HG03159 (cell line): ENCODE data around the gene RPAIN.

Source experiments
- ATAC-seq: cut with Tn5 transposase; IDR thresholded peaks from one replicate; pipeline ENCODE4 v1.9.1; 2021; ENCODE audit warnings: mild to moderate bottlenecking, moderate library complexity; ENCODE audit not compliant: unreplicated experiment

RPAIN gene

GRCh38 chr17:5419959-5420653, at the start of gene RPAIN:
Gene RPAIN, plus strand, starts transcription at chr17:5420182. Its CDS starts 29 bp downstream, at chr17:5420211.
- ATAC-seq: peak; percentile 62

DNA sequence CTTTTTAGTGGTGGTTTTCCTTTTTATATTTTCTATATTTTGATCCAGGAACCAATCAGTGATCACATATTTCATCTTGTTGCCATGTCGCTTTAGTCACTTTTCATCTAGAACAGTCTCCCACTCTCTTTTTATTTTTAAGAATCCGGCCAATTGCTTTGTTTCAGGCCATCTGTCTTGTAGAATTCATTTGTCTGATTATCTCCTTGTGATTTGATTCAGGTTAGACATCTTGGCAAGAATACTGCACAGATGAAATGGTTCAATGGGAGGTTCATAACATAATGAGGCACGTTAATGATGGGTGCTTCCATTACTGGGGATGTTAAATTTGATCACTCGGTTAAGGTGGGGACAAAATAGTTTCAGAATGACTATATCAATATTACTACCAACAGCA, 49.6 kb upstream of the RPAIN start:
- no peak for ATAC-seq

- ATAC-seq: no peak
Observed at GRCh38 chr17:5373112-5373511, 46.9 kb upstream of the RPAIN start.

DNA sequence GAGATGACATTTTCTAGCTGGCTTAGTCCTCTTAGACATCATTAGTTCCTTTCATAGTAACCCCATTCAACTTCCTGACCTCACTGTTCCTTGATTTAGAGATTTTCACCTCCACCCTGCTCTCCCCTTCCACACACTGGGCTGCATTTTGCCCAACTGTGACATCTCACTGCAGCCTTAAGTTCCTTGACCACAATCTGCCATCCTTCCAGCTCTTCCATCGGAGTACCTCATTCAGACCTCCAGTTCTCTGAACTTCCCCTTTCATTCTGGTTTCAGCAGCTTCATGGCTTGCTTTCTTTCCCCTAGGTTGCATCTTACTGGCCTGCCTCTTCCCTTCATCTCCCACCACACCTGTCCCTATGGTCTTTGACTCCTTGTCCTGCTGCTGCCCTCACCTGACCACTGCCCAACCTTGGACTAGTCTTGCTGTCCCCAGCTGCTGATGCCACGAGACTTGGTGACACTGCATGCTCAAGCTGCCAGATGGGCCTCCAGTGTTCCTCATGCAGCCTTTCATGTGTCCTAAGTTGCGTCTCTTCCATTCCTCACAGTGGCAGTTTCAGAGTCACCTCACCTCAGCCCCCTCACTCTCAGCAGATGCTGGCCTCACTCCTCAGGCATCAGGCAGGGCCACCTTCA, 41.3 kb upstream of the RPAIN start:
- no peak for ATAC-seq

DNA sequence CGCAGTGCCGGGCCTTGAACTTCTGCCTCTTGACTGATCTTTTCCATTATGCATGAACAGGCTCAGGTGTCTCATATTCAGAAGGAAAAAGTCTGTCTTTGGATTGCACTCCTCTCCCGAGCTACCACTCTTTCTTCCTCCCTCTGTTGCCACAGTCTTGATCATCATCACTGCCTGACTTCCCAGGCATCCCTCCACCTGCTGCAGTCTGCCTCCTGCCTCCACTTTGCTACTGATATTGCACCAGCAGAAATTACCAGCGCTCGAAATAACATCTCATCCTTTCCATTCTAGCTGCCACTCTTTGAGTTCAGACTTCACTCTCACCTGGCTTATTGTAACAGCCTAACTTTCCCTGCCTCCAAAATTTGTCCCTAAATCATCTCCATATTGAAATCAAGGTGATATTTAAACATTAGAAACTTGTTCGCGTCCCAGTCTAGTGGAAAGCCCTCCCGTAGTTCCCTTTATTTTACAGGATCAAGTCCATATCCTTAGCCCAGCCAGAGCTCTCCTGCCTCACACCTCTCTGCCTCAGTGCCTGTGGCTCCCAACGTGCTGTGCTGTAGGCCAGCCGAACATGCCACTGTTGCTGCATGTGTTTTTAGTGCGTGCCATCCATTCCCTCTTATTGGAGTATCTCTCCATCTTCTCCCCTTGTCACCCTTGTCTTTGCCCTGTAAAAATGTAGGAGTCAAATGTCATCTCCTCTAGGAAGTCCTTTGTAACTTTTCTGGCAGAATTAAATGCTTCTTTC, 40.5 kb upstream of the RPAIN start:
- no peak for ATAC-seq

DNA sequence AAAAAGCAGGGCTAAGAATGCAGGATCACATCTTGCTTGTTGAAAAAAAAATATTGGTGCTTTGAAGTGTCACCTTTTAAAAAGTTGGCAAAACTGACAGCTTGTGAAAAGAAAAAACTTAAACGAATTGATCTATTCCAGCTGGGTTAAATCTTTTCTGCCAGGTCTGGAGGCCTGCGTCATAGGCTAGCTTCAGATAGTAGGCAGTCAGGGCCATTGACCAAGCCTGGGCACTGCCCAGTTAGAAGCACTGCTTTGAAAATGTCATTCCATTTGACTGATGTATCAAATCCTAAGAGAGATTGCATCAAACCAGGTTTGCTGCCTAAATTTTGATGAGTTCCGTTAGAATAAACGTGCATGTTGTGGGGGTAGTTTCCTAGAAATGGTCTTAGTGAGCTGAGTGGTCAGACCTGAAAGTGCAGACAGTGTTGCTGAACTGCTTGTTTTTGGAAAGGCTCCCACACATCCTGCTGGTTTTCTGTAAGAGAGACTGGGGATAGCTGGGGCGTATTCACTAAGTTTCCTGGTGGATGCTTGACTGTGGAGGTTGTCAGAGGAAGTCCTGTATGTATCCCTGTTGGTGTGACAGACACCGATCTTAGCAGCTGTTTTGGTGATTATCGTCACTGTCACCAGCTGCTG, 39.4 kb upstream of the RPAIN start:
- ATAC-seq: no peak

GRCh38 chr17:5381542-5381941, 38.4 kb upstream of the RPAIN start:
- ATAC-seq: no peak

DNA sequence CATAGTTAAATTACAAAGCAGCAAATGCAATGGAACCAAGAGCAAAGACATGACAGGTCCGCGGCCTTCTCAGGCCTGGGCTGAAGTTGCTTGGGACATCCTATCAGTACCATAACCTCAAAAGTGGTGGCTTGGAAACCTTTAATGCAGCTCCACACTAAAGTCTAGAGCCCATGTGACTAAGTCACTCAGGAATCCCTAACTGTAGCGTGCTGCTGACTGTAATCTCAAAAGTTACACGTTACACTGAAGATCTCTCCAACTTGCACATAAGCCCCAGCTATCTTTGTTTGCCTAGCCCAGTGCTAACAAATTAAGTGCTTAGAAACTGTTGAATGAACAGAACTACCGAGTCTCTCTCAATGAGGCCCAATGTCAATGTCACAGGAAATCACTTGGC, 28.3 kb upstream of the RPAIN start:
- no peak for ATAC-seq

- ATAC-seq: no peak
Observed at GRCh38 chr17:5396612-5397011, 23.4 kb upstream of the RPAIN start.

DNA sequence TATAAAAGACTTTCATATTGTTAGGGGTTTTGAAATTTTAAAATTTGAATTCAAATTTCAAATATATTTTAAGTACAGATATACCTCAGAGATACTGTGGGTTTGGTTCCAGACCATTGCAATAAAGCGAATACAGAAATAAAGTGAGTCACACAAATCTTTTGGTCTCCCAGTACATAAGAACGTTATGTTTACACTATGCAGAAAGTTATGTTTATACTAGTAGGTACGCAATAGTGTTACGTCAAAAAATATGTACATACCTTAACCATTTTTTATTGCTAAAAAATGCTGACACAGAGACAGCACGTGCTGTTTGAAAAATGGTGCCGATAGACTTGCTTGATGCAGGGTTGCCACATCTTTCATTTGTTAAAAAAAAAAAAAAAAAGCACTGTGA, 20.2 kb upstream of the RPAIN start:
- no peak for ATAC-seq

DNA sequence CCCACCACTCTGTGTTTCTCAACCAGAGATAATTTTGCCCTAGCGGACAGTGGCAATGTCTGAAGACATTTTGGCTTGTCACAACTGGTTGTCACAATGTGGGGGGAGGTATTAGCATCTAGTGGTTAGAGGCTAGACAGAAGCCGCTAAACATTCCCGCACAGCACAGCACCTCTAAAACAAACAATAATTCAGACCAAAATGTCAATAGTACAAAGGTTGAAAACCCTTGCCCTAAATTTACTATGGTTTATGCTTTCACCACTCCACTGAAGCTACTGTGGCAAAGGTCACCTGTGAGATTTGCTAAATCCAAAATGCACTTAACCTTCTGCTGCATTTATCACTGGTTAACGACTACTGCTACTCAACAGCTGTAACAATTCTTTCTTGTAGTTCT, 14.6 kb upstream of the RPAIN start:
- no peak for ATAC-seq

DNA sequence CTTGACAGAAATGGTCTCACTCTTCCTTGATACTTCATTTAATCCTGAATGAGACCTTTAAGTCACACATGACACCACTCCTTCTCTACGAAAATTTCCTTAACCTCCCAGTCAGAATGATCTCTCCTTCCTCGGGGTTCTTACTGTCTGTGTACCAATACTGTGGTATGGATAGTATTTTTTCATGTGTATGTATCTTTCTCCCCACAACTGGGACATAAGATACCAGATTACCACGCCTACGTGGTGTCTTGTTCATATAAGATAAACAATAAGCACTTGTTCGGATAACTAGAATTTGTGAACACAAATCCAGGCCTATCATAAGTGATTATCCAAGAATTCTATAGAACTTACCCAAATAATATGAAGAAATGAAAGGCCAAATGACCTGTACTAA, 11.8 kb upstream of the RPAIN start:
- ATAC-seq: no peak

GRCh38 chr17:5410594-5411272, 9.2 kb upstream of the RPAIN start:
- ATAC-seq: no peak

- ATAC-seq: no peak
Observed at GRCh38 chr17:5413682-5414081, 6.3 kb upstream of the RPAIN start.

DNA sequence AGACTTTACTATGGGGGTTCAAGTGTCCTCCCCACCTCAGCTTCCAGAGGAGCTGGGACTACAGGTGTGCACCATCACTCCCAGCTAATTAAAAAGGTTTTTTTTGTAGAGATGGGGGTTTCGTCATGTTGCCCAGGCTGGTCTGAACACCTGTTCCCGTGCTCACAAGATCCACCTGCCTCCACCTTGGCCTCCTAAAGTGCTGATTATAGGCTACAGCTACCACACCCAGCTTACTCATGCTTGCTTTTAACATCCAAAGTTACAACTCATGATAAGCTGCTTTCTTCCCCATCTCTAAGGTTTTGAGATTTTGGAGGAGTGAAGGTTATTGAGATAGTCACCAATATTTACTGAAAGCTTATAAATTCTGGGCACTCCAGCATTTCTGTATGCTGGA, 3.1 kb upstream of the RPAIN start:
- no peak for ATAC-seq

DNA sequence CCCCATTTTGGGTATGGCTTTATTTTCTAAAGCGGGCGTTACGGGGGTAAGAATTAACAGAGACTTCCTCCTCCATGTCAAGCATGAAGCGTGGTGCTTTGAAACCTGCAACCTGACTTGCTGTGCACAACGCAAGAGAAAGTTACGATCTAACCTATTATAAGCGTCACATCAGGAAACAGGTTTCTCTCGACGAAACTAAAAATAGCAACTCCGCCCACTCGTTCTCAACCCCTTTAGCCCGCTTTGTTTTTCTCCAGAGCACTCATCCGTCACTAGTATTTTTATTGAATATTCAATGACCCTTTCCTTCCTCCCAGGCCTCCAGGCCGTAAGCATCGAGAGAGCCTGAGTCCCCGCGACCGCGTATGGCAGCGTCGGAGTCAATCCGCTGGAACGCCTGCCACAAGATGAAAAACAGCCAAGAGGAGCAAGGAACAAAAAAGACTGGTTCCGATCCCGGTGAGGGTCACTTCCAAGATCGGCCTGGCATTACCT, 1.1 kb upstream of the RPAIN start:
- ATAC-seq: peak; percentile 40

- peak; percentile 81 for ATAC-seq
Observed at GRCh38 chr17:5419356-5419958, 525 bp upstream of the RPAIN start, which contains the start of gene NUP88. Gene NUP88, minus strand, starts transcription at chr17:5419662. Its CDS starts 12 bp downstream, at chr17:5419650.

GRCh38 chr17:5422505-5422904, 2.5 kb downstream of the RPAIN start:
- ATAC-seq: no peak

GRCh38 chr17:5424909-5425308, 4.9 kb downstream of the RPAIN start:
- no peak for ATAC-seq

- ATAC-seq: no peak
Observed at GRCh38 chr17:5425826-5426225, 5.8 kb downstream of the RPAIN start.
